GM19193 (cell line): Measurements from ENCODE around the gene RDH14.

Experiments
- POLR2A ChIP-seq: IDR thresholded peaks from 4 replicates; pipeline ENCODE4 v1.6.1; 2011; ENCODE audit not compliant: insufficient read depth, insufficient read length; ENCODE audit errors: extremely low read depth

The RDH14 gene, protein sequence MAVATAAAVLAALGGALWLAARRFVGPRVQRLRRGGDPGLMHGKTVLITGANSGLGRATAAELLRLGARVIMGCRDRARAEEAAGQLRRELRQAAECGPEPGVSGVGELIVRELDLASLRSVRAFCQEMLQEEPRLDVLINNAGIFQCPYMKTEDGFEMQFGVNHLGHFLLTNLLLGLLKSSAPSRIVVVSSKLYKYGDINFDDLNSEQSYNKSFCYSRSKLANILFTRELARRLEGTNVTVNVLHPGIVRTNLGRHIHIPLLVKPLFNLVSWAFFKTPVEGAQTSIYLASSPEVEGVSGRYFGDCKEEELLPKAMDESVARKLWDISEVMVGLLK

DNA sequence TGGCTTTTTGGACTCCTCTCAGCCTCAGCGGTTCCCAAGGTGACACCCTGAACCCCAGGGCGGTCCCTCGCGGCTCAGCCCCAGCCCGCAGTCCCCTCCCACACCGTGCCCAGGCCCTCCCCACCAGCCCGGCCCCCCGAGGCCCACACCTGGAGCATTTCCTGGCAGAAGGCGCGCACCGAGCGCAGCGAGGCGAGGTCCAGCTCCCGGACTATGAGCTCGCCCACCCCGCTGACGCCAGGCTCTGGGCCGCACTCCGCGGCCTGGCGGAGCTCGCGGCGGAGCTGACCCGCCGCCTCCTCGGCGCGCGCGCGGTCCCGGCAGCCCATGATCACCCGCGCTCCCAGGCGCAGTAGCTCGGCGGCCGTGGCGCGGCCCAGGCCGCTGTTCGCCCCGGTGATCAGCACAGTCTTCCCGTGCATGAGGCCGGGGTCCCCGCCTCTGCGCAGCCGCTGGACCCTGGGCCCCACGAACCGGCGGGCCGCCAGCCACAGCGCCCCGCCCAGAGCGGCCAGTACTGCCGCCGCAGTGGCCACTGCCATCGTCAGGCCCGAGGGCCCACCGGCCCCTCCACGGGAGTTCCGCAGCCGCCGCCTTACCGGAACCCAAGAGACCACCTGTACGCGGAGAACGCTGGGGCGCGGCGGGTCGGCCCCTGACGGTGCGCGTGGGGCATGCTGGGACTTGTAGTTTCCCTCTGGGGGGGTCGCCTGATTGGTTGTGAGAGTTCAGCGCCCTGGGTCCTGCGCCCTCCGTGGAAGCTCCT, at the start of gene RDH14:
Gene RDH14 (minus strand): TSS at position 623 of the 766 bp plus-strand sequence. CDS start 81 bp downstream, at position 542.
- peak; percentile 81 for TF ChIP-seq POLR2A

DNA sequence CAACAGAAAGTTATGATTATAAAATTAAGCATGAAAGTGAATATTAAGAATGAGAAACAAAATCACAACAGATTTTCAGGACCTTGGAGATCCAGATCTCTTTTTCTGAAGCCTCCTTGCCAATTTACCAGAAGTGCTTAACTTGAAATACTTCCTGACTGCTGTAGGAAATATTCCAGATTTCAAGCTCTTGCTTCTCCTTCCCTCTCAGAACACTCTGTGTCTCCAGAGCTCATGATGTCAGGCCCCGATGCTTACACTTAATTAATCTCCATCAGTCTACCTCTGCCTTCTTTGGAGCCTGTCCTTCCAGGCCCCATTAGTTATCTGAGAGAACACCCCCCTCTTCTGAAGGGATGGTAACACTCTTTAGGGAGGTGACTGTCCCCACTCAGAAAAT, 49.6 kb upstream of the RDH14 start:
- TF ChIP-seq POLR2A: no peak

- TF ChIP-seq POLR2A: no peak
These were observed 44.7 kb upstream of the RDH14 start for GRCh38 chr2:18605115-18605514.

- no peak for TF ChIP-seq POLR2A
These were observed 44.1 kb upstream of the RDH14 start for GRCh38 chr2:18604531-18604885.

- no peak for TF ChIP-seq POLR2A
These were observed 43.5 kb upstream of the RDH14 start for GRCh38 chr2:18603854-18604530.

- TF ChIP-seq POLR2A: no peak
These were observed 41.8 kb upstream of the RDH14 start for GRCh38 chr2:18602298-18602697.

GRCh38 chr2:18600255-18600613, 39.8 kb upstream of the RDH14 start:
- no peak for TF ChIP-seq POLR2A

DNA sequence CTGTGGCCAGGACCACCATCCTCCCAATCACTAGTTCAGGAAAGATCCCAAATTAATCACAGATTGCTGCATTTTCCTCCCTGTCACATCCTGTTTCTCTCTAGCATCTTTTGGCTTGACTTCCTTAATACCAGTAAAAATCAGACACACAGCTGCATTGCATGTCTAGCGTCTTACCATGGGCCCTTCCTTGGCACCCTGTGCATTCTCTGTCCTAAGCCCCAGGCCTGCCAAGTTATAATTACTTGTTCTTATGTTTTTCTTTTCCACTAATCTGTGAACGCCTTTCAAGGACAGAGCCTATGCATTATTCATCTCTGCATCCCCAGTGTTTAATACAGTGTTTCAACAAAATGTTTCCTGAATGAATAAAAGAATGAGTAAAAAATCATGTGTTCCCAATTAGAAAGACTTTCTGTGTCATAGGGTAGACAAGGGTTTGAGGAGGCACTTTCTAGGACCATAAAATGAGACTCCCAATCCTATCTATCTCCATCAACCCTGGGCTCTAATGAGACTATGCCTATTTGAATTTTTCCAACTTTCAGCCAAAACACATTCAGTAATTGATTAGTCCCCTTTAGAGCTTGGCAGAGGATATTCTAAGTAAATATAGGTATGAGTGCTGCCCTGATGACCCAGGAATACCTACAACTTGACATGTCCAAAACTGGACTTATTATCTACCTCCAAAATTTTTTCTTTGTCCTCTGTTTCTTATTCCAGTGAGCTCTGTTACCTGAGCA, 39.2 kb upstream of the RDH14 start:
- TF ChIP-seq POLR2A: no peak

GRCh38 chr2:18598848-18599484, 38.5 kb upstream of the RDH14 start:
- no peak for TF ChIP-seq POLR2A

DNA sequence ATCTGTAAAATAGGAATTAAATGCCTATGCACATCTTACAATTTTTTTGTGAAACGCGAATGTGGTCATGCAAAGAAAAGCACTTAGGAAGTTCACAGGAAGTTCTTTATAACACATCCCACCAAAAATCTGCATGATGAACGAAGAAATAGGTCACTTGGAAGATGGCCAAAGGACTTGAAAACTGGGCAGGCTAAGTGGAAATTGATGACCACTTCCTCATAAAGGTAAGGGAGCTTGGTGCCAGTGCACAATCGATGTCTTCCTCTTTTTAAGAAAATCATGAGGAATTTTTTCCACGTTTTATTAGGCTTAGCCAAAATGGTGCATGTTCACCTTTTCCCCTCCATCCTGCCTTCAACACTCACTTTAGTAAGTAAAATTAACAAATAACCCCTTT, 37.2 kb upstream of the RDH14 start:
- no peak for TF ChIP-seq POLR2A

DNA sequence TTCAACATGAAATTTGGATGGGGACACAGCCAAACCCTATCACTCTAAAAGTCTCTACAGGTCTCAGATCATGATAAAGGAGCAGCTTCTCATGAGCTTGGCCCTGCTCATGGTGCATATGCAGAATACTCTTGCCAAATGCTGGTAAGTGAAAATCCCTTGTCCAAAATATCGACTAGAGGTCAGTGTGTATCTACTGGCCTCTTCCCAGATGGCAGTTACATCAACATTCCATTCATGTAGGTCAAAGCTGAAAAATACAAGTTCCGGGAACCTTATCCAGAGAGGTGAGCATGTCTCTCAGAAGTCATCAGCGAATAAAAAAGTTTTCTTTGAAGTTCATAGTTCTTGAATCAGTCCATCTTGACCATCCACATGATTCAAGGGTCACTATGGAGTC, 36.5 kb upstream of the RDH14 start:
- no peak for TF ChIP-seq POLR2A

DNA sequence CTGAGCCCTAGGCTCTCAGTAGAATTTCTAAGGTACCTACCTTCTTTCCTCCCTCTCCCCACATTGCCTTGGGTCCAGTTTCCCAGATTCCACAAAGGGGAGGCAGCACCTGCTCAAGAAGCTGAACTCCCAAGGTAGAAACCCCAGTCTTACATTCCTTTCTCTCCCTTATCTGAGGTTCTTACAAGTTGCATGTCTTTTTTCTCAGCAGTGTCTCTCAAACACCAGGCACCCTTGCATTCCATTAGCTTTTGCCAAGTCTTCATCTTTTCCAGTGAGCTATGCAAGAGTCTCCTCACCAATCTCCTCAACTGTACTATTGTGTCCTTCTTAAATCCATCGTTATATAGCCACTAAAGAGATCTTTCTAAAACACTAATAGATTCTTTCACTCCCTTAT, 33.0 kb upstream of the RDH14 start:
- TF ChIP-seq POLR2A: no peak

GRCh38 chr2:18592372-18592771, 31.9 kb upstream of the RDH14 start:
- TF ChIP-seq POLR2A: no peak

- TF ChIP-seq POLR2A: no peak
These were observed 28.9 kb upstream of the RDH14 start, which contains the start of gene NT5C1B for GRCh38 chr2:18589354-18589753. Gene NT5C1B (minus strand): TSS chr2:18589569. CDS start chr2:18589468, 101 bp downstream.
